HG02981 (cell line): ENCODE measurements around the gene GOLPH3.
"Not testable (repeated sequence)": the region's sequence is repeated elsewhere in the genome, so short reads cannot be mapped to it uniquely, and the experiment has no call there.

Experiments used
- ATAC-seq: cut with Tn5 transposase; IDR thresholded peaks from one replicate; pipeline ENCODE4 v1.9.1; 2021; ENCODE audit warnings: mild to moderate bottlenecking, moderate library complexity; ENCODE audit not compliant: unreplicated experiment

The GOLPH3 gene

GRCh38 chr5:32174011-32174870 is at the start of gene GOLPH3:
Gene GOLPH3, minus strand, starts transcription at chr5:32174319. Its CDS starts 285 bp downstream, at chr5:32174034.
- ATAC-seq = peak; percentile 87

GRCh38 chr5:32222723-32223470 is 48.8 kb upstream of the GOLPH3 start:
- no peak for ATAC-seq

DNA sequence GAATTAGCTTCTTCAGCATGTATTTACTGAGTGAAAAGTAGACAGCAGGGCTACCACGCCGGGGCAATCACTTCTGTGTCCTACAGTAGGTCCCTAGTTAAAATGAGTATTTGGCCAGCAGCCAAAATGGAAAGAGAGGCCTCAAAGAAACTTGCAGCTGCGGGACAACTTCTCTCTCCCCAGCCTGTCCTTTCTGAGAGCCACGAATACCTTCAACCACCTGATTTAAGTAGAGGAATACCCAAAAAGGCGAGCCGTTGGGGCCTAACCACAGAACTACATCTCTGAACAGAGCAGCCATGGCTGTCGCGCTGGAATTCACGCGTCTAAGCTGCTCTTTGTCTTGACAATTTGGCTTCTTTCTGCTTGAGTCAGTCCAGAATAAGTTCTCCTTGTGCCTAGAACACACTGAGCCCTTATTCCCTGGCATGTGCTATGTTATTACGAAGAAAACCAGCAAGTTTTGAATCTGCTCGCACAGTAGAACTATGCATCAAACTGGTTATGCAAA is 43.8 kb upstream of the GOLPH3 start:
- ATAC-seq = no peak

- not testable (repeated sequence) for ATAC-seq
Measured at GRCh38 chr5:32214344-32214743, 40.2 kb upstream of the GOLPH3 start.

GRCh38 chr5:32210151-32210550 is 36.0 kb upstream of the GOLPH3 start:
- no peak for ATAC-seq

- not testable (repeated sequence) for ATAC-seq
Measured at GRCh38 chr5:32208837-32209236, 34.7 kb upstream of the GOLPH3 start.

- ATAC-seq = no peak
Measured at GRCh38 chr5:32207355-32207634, 33.2 kb upstream of the GOLPH3 start.

DNA sequence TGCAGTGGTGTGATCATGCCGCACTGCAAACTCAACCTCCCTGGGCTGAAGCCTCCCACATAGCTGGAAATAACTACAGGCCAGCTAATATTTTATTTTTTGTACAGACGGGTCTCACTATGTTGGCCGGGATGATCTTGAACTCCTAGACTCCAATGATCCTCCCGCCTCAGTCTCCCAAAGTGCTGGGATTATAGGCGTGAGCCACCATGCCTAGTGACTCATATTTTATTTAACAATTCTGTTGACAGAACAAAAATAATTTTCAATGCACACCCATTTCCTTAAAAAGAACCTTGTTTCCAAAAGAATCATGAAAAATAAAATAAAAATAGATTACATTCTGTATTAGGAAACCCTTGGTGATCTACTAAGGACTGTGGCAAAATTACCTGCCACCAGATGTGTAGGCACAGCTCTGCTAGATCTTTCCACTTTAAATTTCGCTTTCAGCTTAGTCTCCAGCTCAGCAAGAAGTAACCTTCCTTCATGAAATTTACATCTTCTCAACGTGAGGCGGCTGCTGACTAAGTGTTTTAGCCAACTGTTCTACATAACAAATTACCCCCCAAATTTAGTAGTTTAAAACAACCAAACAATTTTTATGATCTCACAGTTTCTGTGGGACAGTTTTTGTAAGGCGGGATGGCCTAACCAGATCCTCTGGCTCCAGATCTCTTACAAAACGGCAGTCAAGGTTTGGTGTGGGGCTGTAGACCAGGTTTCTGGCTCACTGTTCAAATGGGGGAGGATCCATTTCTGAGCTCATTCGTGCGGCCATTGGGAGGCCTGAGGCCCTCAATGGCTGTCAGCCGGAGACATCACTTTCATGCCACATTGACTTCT is 32.6 kb upstream of the GOLPH3 start:
- ATAC-seq = no peak

DNA sequence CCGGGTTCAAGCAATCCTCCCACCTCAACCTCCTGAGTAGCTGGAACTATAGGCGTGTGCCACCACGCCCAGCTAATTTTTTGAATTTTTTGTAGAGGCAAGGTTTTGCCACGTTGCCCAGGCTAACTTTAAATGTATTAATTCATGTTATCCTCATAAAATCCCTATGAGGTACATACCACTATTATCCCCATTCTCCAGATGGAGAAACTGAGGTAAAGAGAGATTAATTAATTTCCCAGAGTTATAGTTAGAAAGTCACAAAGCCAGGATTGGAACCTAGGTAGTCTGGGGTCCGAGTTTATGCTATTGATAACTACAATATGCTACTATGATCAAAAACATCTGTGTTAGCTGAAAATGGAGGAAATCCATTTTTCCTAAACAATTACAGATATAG is 31.9 kb upstream of the GOLPH3 start:
- no peak for ATAC-seq

- no peak for ATAC-seq
Measured at GRCh38 chr5:32202394-32202793, 28.3 kb upstream of the GOLPH3 start.

DNA sequence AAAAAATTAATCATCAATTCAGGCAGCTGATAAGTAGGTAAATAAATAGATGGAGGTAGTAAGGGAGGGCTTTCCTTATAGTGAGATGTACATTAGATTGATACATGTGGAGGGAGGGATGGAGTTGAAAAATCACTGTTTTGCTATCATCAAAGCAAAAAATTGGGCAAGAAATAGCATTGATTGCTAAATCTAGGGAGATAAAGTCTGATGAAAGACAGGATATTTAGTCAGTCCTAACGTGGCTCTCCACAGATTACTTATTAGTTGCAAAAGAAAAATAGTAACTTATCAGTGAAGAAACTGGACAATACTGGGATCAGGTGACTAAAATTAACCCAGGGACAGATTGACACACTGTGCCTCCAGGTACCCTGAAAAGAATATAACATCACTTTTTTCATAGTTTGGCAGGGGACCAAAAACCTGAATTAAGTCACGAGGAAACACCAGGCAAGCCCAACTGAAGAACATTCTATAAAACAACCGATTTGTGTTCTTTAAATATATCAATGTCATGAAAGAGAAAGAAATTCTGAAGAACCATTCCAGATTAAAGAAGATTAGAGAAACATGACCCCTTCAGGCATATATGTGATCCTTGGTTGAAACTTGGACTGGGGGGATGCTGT is 27.1 kb upstream of the GOLPH3 start:
- no peak for ATAC-seq

- ATAC-seq = no peak
Measured at GRCh38 chr5:32197032-32197431, 22.9 kb upstream of the GOLPH3 start.

GRCh38 chr5:32195265-32195664 is 21.1 kb upstream of the GOLPH3 start:
- ATAC-seq = no peak

- ATAC-seq = peak; percentile 87
Measured at GRCh38 chr5:32193591-32193990, 19.5 kb upstream of the GOLPH3 start.

DNA sequence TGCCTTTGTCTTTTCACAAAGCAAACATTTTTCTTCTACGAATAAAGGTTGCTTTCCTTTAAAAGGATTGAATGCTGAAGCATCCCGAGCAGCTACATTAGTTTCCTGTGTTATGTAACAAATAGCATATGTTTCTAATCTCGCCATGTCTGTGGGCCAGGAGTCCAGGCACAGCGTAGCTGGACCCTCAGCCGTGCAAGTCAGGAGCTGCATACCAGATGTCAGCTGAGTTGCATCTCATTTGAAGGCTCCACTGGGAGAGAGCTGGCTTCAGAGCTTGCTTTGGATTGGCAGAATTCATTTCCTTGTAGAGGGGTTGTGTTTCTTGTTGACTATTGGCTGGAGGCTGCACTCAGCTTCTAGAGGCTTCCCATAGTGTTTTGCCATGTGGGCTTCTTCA is 16.0 kb upstream of the GOLPH3 start:
- no peak for ATAC-seq

GRCh38 chr5:32187675-32188074 is 13.6 kb upstream of the GOLPH3 start:
- no peak for ATAC-seq

GRCh38 chr5:32182463-32183063 is 8.4 kb upstream of the GOLPH3 start:
- ATAC-seq = no peak

DNA sequence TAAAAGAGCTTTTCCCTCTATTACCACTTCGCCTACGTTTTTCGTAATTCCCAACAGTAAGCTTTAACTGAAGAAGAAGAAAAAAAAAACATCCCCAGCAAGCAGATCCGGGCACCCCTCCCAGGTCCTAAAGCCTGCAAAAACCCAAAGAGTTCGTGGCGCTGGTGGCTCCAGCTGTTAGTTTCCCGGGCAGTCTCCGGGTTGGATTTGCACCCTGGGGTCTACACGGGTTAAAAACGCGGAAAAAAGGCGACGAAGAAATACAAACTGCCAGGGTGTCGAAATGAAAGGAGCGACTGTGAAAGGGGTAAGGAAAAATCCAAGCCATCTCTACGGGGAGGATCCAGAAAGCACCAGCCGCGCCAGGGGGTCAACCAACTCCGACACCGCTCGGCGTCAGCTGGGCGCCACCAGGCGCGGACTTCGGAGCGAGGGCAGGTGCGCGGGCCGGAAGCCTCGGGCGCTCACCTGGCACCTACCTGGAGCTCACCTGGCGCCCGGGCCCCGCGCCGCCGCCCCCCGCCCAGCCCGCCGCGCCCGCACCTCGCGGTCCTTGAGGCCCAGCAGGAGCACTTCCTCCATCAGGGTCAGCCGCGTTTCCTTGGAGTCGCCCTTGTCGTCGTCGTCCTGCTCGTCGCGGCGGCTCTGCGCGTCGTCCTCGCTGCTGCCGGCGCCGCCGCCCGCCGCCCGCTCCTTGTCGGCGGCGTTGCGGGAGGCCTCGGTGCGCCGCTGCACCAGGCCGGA is 680 bp downstream of the GOLPH3 start:
- peak; percentile 20 for ATAC-seq

- no peak for ATAC-seq
Measured at GRCh38 chr5:32172923-32173266, 1.2 kb downstream of the GOLPH3 start.
